GM18870 (cell line): Measurements from ENCODE around the gene DEFB108B.
"Not testable (repeated sequence)": the region's sequence is repeated elsewhere in the genome, so short reads cannot be mapped to it uniquely, and the experiment has no call there.

Experiments
- ATAC-seq: cut with Tn5 transposase; IDR thresholded peaks from one replicate; pipeline ENCODE4 v1.9.1; 2021; ENCODE audit warnings: moderate library complexity; ENCODE audit not compliant: unreplicated experiment

The DEFB108B gene

DNA sequence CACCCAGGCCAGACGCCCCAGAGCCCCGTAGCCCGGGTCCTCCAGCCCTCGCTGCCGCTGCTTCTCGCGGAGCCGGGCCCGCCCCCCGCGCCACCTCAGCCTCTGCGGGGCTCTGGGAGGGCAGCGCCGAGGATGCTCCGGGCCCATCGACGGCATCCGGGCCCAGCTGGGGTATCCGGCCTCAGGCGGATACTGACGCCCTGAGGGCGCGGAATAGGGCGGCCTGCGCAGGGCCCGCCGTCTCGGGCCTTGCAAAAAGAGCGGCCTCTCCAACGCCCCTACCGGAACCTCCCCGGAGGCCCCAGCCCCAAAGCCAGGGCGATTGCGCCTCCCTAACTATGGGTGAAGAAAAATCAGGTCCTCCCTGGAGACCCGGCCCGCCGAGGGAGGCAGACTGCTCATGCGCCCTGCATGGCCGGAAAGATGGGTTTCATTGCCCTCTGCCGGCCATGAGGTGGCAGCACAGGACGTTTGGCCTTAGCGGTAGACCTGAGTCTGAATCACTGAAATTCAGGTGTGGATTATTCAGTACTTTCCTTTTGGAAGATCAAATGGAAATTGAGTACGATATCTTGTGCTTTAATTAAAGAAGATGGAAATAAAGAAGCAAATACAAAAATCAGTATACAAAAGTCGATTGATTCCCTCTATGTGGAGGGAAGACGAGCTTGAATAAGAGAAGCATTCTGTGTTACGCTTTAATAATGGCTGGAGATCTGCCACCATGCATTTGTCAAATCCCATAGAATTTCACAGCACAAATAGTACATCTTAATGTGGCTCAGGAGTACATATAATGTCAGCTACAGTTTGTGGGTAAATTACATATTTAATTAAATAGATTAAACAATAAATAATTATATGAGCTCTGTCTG, 19.3 kb upstream of the DEFB108B start:
- not testable (repeated sequence) for ATAC-seq

GRCh38 chr11:71821539-71821938, 11.5 kb upstream of the DEFB108B start:
- ATAC-seq: not testable (repeated sequence)

- not testable (repeated sequence) for ATAC-seq
These were observed 3.8 kb upstream of the DEFB108B start for GRCh38 chr11:71829247-71829646.

DNA sequence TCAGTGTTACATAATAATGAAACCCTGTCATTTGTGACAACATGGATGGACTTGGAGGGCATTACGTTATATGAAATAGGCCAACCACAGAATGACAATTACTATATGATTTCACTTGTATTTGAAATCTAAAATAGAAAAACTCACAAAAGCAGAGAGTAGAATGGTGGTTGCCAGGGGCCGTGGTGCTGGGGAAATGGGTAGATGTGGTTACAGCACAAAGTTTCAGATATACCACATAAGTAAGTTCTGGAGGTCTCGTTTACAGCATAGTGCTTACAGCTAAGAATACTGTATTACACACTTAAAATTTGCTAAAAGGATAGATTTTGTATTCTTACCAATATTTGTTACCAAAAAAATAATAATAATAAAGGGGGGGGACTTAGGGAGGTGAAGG, 3.3 kb upstream of the DEFB108B start:
- ATAC-seq: not testable (repeated sequence)

GRCh38 chr11:71842720-71843119, 9.7 kb downstream of the DEFB108B start:
- ATAC-seq: not testable (repeated sequence)

DNA sequence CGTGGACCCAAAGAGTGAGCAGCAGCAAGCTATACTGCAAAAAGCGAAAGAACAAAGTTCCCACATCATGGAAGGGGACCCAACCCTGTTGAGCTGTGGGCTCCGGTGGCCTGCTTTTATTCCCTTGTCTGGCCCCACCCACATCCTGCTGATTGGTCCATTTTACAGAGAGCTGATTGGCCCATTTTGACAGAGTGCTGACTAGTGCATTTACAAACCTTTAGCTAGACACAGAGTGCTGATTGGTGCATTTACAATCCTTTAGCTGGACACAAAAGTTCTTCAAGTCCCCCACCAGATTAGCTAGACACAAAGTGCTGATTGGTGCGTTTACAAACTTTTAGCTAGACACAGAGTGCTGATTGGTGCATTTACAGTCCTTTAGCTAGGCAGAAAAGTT, 10.4 kb downstream of the DEFB108B start:
- not testable (repeated sequence) for ATAC-seq

GRCh38 chr11:71843858-71844257, 10.9 kb downstream of the DEFB108B start:
- no peak for ATAC-seq

DNA sequence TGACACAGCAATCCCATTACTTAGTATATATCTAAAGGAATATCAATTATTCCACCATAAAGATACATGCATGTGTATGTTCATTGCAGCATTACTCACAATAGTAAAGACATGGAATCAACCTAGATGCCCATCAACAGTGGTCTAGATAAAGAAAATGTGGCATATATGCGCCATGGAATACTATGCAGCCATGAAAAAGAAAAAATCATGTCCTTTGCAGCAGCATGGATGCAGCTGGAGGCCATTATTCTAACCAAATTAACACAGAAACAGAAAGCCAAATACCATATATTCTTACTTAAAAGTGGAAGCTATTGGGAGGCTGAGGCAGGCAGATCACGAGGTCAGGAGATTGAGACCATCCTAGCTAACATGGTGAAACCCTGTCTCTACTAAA, 20.9 kb downstream of the DEFB108B start:
- not testable (repeated sequence) for ATAC-seq

GRCh38 chr11:71855880-71856279, 22.9 kb downstream of the DEFB108B start:
- not testable (repeated sequence) for ATAC-seq

DNA sequence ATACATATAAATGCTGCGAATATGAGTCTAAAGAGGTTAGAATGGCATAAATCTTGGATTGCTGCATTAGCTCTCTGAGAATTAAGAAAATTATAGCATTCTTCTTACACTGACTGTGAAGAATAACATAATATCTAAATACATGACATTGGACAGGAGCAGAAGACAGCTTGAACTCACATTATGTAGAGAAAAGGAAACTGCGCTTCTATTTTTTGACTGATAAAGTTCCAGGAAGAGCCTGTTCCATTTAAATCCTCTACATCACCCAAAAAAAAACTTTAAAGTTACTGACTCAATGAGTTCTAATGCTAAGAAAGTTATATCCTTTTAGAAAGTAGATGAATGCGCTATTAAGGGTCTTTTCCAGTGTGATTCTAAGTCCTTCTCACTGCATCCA, 27.8 kb downstream of the DEFB108B start:
- not testable (repeated sequence) for ATAC-seq

- ATAC-seq: not testable (repeated sequence)
These were observed 31.1 kb downstream of the DEFB108B start for GRCh38 chr11:71863978-71864627.

GRCh38 chr11:71867209-71867608, 34.2 kb downstream of the DEFB108B start:
- ATAC-seq: not testable (repeated sequence)

- not testable (repeated sequence) for ATAC-seq
These were observed 36.9 kb downstream of the DEFB108B start for GRCh38 chr11:71869931-71870330.

GRCh38 chr11:71870661-71871060, 37.7 kb downstream of the DEFB108B start:
- not testable (repeated sequence) for ATAC-seq

GRCh38 chr11:71876262-71876661, 43.3 kb downstream of the DEFB108B start:
- not testable (repeated sequence) for ATAC-seq

GRCh38 chr11:71878059-71878458, 45.1 kb downstream of the DEFB108B start, which contains the start of gene DEFB131B:
Gene DEFB131B, plus strand, starts transcription at chr11:71878453. Its CDS starts 0 bp downstream, at chr11:71878453.
- not testable (repeated sequence) for ATAC-seq

GRCh38 chr11:71885806-71886205, 52.8 kb downstream of the DEFB108B start:
- not testable (repeated sequence) for ATAC-seq
